Coronary artery (tissue), 2 donors: ENCODE measurements around the gene PDCD10.

Experiments
- DNase-seq: peaks from one replicate; pipeline ENCODE4 v3.0.0-alpha.2; 2017; ENCODE audit warnings: low spot score
- H3K27ac ChIP-seq, 2 donors: fragments of 200-600 bp; sonication (generic); one replicate each; pipeline ENCODE4 v1.5.1; 2016 to 2019
- H3K4me3 ChIP-seq: fragments of 200-600 bp; sonication (generic); 2 replicates; pipeline ENCODE4 v1.5.1; 2016; ENCODE audit warnings: mild to moderate bottlenecking, moderate library complexity
- TF ChIP-seq, protein P1 (sequence below): fragments of 200-600 bp; sonication (generic); IDR thresholded peaks from one replicate; pipeline ENCODE4 v1.5.1; 2019; ENCODE audit warnings: antibody characterized with exemption

PDCD10 gene

DNA sequence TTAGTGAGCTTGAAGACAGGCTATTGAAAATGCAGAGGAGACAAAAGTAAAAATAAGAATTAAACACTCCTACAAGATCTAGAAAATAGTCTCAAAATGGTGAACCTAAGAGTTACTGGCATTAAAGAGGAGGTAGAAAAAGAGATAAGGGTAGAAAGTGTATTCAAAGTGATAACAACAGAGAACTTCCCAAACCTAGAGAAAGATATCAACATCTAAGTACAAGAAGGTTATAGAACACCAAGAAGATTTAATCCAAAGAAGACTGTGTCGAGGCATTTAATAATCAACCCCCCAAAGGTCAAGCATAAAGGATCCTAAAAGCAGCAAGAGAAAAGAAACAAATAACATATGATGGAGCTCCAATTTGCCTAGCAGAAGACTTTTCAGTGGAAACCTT is 23.3 kb downstream of the PDCD10 start:
- no peak overlapping the region for H3K27ac ChIP-seq
- TF ChIP-seq, protein P1, sequence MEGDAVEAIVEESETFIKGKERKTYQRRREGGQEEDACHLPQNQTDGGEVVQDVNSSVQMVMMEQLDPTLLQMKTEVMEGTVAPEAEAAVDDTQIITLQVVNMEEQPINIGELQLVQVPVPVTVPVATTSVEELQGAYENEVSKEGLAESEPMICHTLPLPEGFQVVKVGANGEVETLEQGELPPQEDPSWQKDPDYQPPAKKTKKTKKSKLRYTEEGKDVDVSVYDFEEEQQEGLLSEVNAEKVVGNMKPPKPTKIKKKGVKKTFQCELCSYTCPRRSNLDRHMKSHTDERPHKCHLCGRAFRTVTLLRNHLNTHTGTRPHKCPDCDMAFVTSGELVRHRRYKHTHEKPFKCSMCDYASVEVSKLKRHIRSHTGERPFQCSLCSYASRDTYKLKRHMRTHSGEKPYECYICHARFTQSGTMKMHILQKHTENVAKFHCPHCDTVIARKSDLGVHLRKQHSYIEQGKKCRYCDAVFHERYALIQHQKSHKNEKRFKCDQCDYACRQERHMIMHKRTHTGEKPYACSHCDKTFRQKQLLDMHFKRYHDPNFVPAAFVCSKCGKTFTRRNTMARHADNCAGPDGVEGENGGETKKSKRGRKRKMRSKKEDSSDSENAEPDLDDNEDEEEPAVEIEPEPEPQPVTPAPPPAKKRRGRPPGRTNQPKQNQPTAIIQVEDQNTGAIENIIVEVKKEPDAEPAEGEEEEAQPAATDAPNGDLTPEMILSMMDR, result no peak
- no peak for DNase-seq
- no peak overlapping the region for H3K4me3 ChIP-seq

DNA sequence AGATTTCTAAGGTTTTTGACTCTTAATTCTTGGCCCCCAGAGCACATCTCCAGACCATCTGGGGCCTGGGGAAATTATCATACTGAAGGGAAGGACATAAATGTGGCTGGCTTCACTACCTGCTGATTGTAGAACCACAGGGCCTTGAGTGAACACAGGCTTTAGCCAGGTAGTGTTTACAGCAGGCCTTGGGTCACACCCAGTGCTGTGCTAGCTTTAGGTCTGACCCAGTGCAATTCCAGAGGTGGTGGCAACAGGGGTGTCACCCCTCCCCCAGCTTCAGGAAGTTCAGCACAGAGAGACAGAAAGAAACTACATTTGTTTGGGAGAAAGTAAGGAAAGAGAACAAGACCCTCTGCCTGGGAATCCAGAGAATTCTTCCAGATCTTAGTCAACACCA is 24.1 kb downstream of the PDCD10 start:
- TF ChIP-seq, protein P1, result no peak
- no peak overlapping the region for H3K27ac ChIP-seq
- no peak overlapping the region for H3K4me3 ChIP-seq
- DNase-seq, result no peak

DNA sequence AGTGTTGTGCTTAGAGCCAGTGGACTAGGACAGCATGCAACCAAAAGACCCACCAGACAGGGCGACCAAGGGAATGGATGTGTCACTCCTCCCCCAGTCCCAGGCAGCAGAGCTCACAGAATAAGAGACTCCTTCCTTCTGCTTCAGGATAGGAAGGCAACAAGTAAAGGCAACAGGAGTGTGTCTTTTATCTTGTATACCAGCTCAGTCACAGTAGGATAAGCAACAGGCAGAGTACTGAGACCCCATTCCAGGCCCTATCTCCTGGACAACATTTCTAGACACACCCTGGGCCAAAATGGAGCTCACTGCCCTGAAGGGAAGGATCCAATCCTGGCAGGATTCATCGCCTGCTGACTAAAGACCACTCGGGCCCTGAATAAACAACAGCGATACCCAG is 25.0 kb downstream of the PDCD10 start:
- no peak for DNase-seq
- Histone ChIP-seq H3K4me3 (no peak overlapping the region), H3K27ac (no peak overlapping the region)
- TF ChIP-seq, protein P1, result no peak

DNA sequence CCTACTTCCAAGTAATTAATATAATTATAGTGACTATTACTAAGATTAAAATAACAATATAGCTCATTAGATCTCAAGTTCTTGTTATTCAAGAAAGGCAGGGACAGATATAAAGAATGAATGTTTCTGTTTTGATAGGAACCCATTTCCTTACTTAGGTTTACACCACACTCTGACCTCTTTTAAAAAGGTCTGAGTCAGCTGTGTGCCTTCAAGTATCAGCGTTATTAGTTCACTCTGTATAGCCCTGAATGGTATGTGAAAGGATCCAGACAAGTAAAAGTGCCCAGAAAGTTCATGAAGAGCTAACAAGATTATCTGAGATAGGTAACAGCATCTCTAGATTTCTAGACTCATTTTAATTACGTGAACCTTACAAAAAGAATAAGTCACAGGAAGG is 28.9 kb downstream of the PDCD10 start:
- TF ChIP-seq, protein P1, result no peak
- no peak for DNase-seq
- no peak overlapping the region for H3K27ac ChIP-seq

DNA sequence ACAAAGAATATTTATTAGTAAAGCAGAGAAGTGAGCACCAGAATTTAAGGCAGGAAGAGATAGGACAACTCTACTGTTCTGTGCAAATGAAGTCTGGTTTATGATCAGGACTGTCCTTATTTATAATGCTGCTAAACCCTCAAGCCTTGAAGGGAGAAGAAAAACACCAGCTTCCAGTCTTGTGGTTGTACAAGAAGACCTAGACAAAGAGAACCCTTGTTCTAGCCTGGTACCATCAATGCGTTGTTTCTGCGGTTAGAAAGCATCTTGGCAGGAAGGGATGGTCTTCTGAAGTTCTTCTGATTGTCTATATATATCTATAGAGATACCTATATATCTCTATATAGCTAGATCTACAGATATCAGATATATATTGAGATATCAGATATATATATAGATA is 33.8 kb downstream of the PDCD10 start:
- DNase-seq, result no peak
- TF ChIP-seq, protein P1, result no peak
- H3K4me3 ChIP-seq, result no peak overlapping the region
- H3K27ac ChIP-seq, result no peak overlapping the region

More for the DNA sequence above, 28.9 kb downstream of the PDCD10 start:
- no peak overlapping the region for H3K4me3 ChIP-seq

DNA sequence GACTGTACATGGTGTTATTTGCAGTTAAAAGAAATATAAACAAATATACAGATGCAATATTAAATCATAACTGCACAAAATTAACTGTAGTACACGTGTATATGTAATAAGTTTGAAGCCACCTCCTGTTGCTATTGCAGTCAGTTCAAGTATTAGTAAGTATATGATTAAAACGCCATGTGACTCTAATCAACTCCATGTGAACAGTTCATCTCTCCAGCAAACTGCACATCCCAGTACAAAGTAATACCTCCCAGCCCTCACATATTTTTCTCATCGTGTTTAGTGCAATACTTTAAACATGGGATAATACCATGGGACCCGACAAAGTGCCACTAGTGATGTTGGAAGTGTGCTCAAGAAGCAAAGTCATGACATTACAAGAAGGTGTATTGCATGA is 34.6 kb downstream of the PDCD10 start:
- H3K4me3 ChIP-seq, result no peak overlapping the region
- TF ChIP-seq, protein P1, result no peak
- DNase-seq, result no peak
- no peak overlapping the region for H3K27ac ChIP-seq

DNA sequence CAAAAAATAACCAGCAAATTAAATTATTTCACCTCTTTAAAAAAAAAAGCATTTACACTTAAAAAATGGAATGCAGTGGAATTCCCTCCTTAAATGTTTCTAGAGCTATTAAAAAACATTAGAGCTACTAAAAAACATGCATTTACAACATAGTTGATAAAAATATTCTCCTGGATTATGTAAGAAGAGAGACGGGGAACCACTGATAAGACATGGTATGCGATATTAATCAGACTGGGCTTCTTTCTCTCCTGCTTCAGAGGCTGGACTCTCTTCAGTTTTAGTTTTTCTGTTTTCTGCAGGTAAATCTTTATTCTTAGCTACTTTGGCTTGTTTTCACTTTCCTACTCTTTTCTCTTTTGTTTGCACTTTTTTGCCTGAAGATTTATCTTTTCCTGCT is 40.6 kb downstream of the PDCD10 start:
- TF ChIP-seq, protein P1, result no peak
- no peak overlapping the region for H3K27ac ChIP-seq
- no peak overlapping the region for H3K4me3 ChIP-seq
- DNase-seq, result no peak
